GM19468 (cell line): Measurements from ENCODE around the gene SAYSD1.

Experiments
- ATAC-seq: cut with Tn5 transposase; IDR thresholded peaks from one replicate; pipeline ENCODE4 v1.9.1; 2021; ENCODE audit warnings: mild to moderate bottlenecking, moderate library complexity, moderate number of reproducible peaks; ENCODE audit not compliant: unreplicated experiment; ENCODE audit errors: extremely low read depth

SAYSD1 gene

GRCh38 chr6:39080246-39080875 is 34.6 kb downstream of the SAYSD1 start:
- no peak for ATAC-seq

GRCh38 chr6:39079197-39080125 is 35.5 kb downstream of the SAYSD1 start:
- ATAC-seq, result no peak

GRCh38 chr6:39078695-39079094 is 36.3 kb downstream of the SAYSD1 start:
- no peak for ATAC-seq

- no peak for ATAC-seq
Observed at GRCh38 chr6:39077882-39078594, 36.9 kb downstream of the SAYSD1 start.

GRCh38 chr6:39076623-39077535 is 38.1 kb downstream of the SAYSD1 start:
- no peak for ATAC-seq

- ATAC-seq, result no peak
Observed at GRCh38 chr6:39075807-39076622, 39.0 kb downstream of the SAYSD1 start.

GRCh38 chr6:39075010-39075686 is 39.8 kb downstream of the SAYSD1 start:
- ATAC-seq, result no peak

GRCh38 chr6:39074486-39074885 is 40.5 kb downstream of the SAYSD1 start:
- no peak for ATAC-seq

- ATAC-seq, result no peak
Observed at GRCh38 chr6:39073471-39074355, 41.3 kb downstream of the SAYSD1 start.

- ATAC-seq, result no peak
Observed at GRCh38 chr6:39072830-39073229, 42.2 kb downstream of the SAYSD1 start.

GRCh38 chr6:39068391-39068790 is 46.6 kb downstream of the SAYSD1 start:
- ATAC-seq, result no peak

GRCh38 chr6:39065561-39065960 is 49.4 kb downstream of the SAYSD1 start:
- ATAC-seq, result no peak

GRCh38 chr6:39063526-39063925 is 51.5 kb downstream of the SAYSD1 start:
- ATAC-seq, result no peak

GRCh38 chr6:39062014-39062740 is 52.8 kb downstream of the SAYSD1 start:
- ATAC-seq, result no peak

- no peak for ATAC-seq
Observed at GRCh38 chr6:39061588-39061987, 53.4 kb downstream of the SAYSD1 start.

GRCh38 chr6:39061182-39061581 is 53.8 kb downstream of the SAYSD1 start:
- ATAC-seq, result no peak
